Heart left ventricle (tissue), 16 donors: ENCODE measurements around the gene UGT3A2. TPM values are rescaled to one million over a fixed set of nuclear protein-coding genes. Genes with fewer than 3 reads are reported as not detected.

Source experiments
- ATAC-seq, 4 donors: fragments of 200-7000 bp; cut with Tn5 transposase; one replicate each; pipeline ENCODE4 v1.9.1; 2020 to 2022; ENCODE audit warnings: moderate library complexity in 4 of 4, mild to moderate bottlenecking in 3 of 4, moderate number of reproducible peaks in 1 of 4
- DNase-seq, 5 donors: peaks; one replicate each; pipeline ENCODE4 v3.0.0-alpha.2; 2020
- H3K27ac ChIP-seq, 12 donors: fragments of 200-600 bp; sonication (generic) in 4 of 12; one replicate each; pipeline versions ENCODE4 v1.5.0 to v1.8.0; 2016 to 2022; ENCODE audit warnings: mild to moderate bottlenecking in 2 of 12
- H3K27me3 ChIP-seq, 9 donors: fragments of 200-600 bp; sonication (generic) in 2 of 9; one replicate each; pipeline versions ENCODE4 v1.5.1 to v1.8.0; 2016 to 2022; ENCODE audit warnings: mild to moderate bottlenecking in 3 of 9
- H3K36me3 ChIP-seq, 9 donors: fragments of 200-600 bp; sonication (generic) in 2 of 9; one replicate each; pipeline versions ENCODE4 v1.5.0 to v1.8.0; 2018 to 2022; ENCODE audit warnings: mild to moderate bottlenecking in 2 of 9
- H3K4me1 ChIP-seq, 12 donors: fragments of 200-600 bp; sonication (generic) in 4 of 12; one replicate each; pipeline versions ENCODE4 v1.5.0 to v1.8.0; 2016 to 2022; ENCODE audit warnings: mild to moderate bottlenecking in 3 of 12
- H3K4me3 ChIP-seq, 12 donors: fragments of 200-600 bp; sonication (generic) in 4 of 12; one replicate each; pipeline versions ENCODE4 v1.5.0 to v1.8.0; 2017 to 2022; ENCODE audit warnings: mild to moderate bottlenecking in 9 of 12, moderate library complexity in 4 of 12
- H3K9me3 ChIP-seq, 12 donors: fragments of 200-600 bp; sonication (generic) in 4 of 12; one replicate each; pipeline versions ENCODE4 v1.5.0 to v1.8.0; 2016 to 2022; ENCODE audit warnings: mild to moderate bottlenecking in 1 of 12
- CTCF ChIP-seq, 12 donors: fragments of 200-600 bp; sonication (generic) in 4 of 12; IDR thresholded peaks; one replicate each; pipeline versions ENCODE4 v1.5.0 to v1.8.0; 2018 to 2022; ENCODE audit warnings: antibody characterized with exemption in 12 of 12, mild to moderate bottlenecking in 5 of 12
- POLR2A ChIP-seq, 2 donors: fragments of 450-650 bp; IDR thresholded peaks; one replicate each; pipeline ENCODE4 v1.6.1; 2017; ENCODE audit warnings: antibody characterized with exemption in 2 of 2, mild to moderate bottlenecking in 2 of 2, moderate library complexity in 2 of 2
- WGBS, 4 donors: extraction: QIAGEN DNeasy Blood & Tissue Kit in 2 of 4; methylation state at CpG; one replicate each; pipeline versions ENCODE4 v1.1.5 to v1.1.7; 2013 to 2018; 5-methylcytosine and 5-hydroxymethylcytosine counted together
- intact Hi-C, 10 donors: fragments of 100-400 bp; cut with DNase I; formaldehyde crosslinking; loops; one replicate each; pipeline versions ENCODE4 v1.11.1 to v1.14.2; 2022
- long read RNA-seq, 3 donors: library from polyadenylated mRNA; unstranded; transcript quantifications; one replicate each; pipeline ENCODE4 v2.0.0, GENCODE V29; 2020 to 2021
- polyA plus RNA-seq, 2 donors: library from polyadenylated mRNA; stranded (reverse); fragments of 200-250 nt; gene quantifications; one replicate each; pipeline ENCODE4 v1.2.3, GENCODE V29; 2013
- total RNA-seq, 9 donors: library from RNA; depleted of rRNA in 2 of 9; stranded (reverse); fragments of >200 nt in 2 of 9; fragmentation: NEBNext Ultra II Directional in 3 of 9; extraction: Animal tissue kit (Norgen Biotek cat#: 25700) in 3 of 9; gene quantifications; one replicate each; pipeline versions ENCODE4 v1.1.0 to v1.2.4, GENCODE V29; 2016 to 2023
- donor health status: ischemic (EF 13 %, LVEDD 7.1; RV severe dilation, severe dysfunction).
- donor health status: healthy with polysubstance abuse.
- donor health status: DM: no; HTN: yes; CAD: no.
- donor health status: DM: no; HTN: no; CAD: no.
- donor health status: ischemic (EF 25% LVEDD 6.9; RV normal size, moderate dysfunction).
- donor health status: ischemic (EF 25% LVEDD 5.7; RV mildly dilated, moderate dysfunction).
- donor health status: healthy.
- donor health status: DM: yes; HTN: yes; CAD: no.
- donor health status: ischemic (EF 35%, LVEDD 5.7; RV mildly dilated, moderate dysfunction).
- donor health status: nonischemic (EF 11% LVEDD 7.7; RV severe dilation, severe dysfunction).
- donor health status: DM: yes; HTN: yes; CAD: no.
- donor health status: PGD.
- donor health status: ischemic (EF 29% LVEDD 5.4; RV normal size, mild dysfunction).
- donor health status: nonischemic (EF 23%, LVEDD 6.1; RV moderate dilation, normal function).

The UGT3A2 gene
- total RNA-seq (under 1 TPM in 1 of 9 donors, not detected in 8; 0.32 TPM), polyA plus RNA-seq (not detected)
- long read RNA-seq, donor 1, result 0 reads
- long read RNA-seq, donor 2, result 0 reads
- long read RNA-seq, donor 3, result 0 reads

GRCh38 chr5:36066540-36067210, at the start of gene UGT3A2:
UGT3A2 (minus strand) TSS chr5:36066882; CDS start chr5:36066789, 93 bp downstream.
- no peak within 1 kb of the TSS for H3K27ac ChIP-seq
- DNase-seq (no peak), ATAC-seq (peak in 2 of 4 donors; percentile 32 to 38)
- 0 to 5% (median 1%) methylated on average over 14 to 22 of the region's 22 CpGs for WGBS, 4 donors
- no peaks in the 10 kb centered on the region for H3K4me1 ChIP-seq
- intact Hi-C loops, result no loop called here
- TF ChIP-seq POLR2A (IDR thresholded peaks at IDR 0.05) (no peak), CTCF (IDR thresholded peaks at IDR 0.05) (no peak)
- H3K4me3 ChIP-seq, result peak within 1 kb of the TSS in 3 of 12 donors; percentile 3 to 24 (median 10)
- H3K27me3 ChIP-seq, result peaks cover 0 to 37% (median 14%) of the 10 kb centered on the region in 9 donors
- no peaks in the 10 kb centered on the region for H3K36me3 ChIP-seq
- peaks cover 0 to 5% (median 0%) of the 10 kb centered on the region in 12 donors for H3K9me3 ChIP-seq

- no peak for ATAC-seq
Measured at GRCh38 chr5:36111238-36111637, 44.6 kb upstream of the UGT3A2 start.

GRCh38 chr5:36108758-36109460, 42.2 kb upstream of the UGT3A2 start:
- DNase-seq (no peak), ATAC-seq (no peak)
- Histone ChIP-seq H3K4me1 (no peaks in the 10 kb centered on the region), H3K4me3 (no peak overlapping the region), H3K27ac (no peak overlapping the region), H3K9me3 (no peaks in the 10 kb centered on the region), H3K36me3 (peaks cover 0 to 100% (median 81%) of the 10 kb centered on the region in 9 donors), H3K27me3 (no peaks in the 10 kb centered on the region)
- no peak for TF ChIP-seq CTCF (IDR thresholded peaks at IDR 0.05)
- TF ChIP-seq POLR2A (IDR thresholded peaks at IDR 0.05), result no peak
- 88 to 90% (median 90%) methylated on average over 3 of the region's 3 CpGs for WGBS, 4 donors
- intact Hi-C loops, result no loop called here

More at GRCh38 chr5:36111238-36111637, 44.6 kb upstream of the UGT3A2 start:
- no peak overlapping the region for H3K4me3 ChIP-seq
- peaks cover 0 to 100% (median 82%) of the 10 kb centered on the region in 9 donors for H3K36me3 ChIP-seq
- 88 to 96% (median 93%) methylated on average over 1 of the region's 1 CpG for WGBS, 4 donors
- H3K27me3 ChIP-seq, result no peaks in the 10 kb centered on the region
- no peak overlapping the region for H3K27ac ChIP-seq
- H3K9me3 ChIP-seq, result no peaks in the 10 kb centered on the region
- no peak for TF ChIP-seq CTCF (IDR thresholded peaks at IDR 0.05)
- TF ChIP-seq POLR2A (IDR thresholded peaks at IDR 0.05), result no peak
- no peak for DNase-seq
- intact Hi-C loops, result no loop called here
- no peaks in the 10 kb centered on the region for H3K4me1 ChIP-seq

GRCh38 chr5:36105819-36106218, 39.1 kb upstream of the UGT3A2 start:
- ATAC-seq, result no peak
- TF ChIP-seq CTCF (IDR thresholded peaks at IDR 0.05), result no peak
- TF ChIP-seq POLR2A (IDR thresholded peaks at IDR 0.05), result no peak
- WGBS, 4 donors, result 91 to 97% (median 94%) methylated on average over 2 of the region's 2 CpGs
- H3K9me3 ChIP-seq, result no peaks in the 10 kb centered on the region
- intact Hi-C loops, result no loop called here
- no peak overlapping the region for H3K27ac ChIP-seq
- H3K36me3 ChIP-seq, result peaks cover 0 to 97% (median 69%) of the 10 kb centered on the region in 9 donors
- DNase-seq, result no peak
- no peak overlapping the region for H3K4me3 ChIP-seq
- H3K4me1 ChIP-seq, result no peaks in the 10 kb centered on the region
- no peaks in the 10 kb centered on the region for H3K27me3 ChIP-seq
